Measurements from ENCODE around the gene HYOU1.
A peak's percentile ranks its signal among the peaks of the same experiment; 100 is the strongest.
"Not testable (repeated sequence)": the region's sequence is repeated elsewhere in the genome, so short reads cannot be mapped to it uniquely, and the experiment has no call there.

Gene HYOU1

DNA sequence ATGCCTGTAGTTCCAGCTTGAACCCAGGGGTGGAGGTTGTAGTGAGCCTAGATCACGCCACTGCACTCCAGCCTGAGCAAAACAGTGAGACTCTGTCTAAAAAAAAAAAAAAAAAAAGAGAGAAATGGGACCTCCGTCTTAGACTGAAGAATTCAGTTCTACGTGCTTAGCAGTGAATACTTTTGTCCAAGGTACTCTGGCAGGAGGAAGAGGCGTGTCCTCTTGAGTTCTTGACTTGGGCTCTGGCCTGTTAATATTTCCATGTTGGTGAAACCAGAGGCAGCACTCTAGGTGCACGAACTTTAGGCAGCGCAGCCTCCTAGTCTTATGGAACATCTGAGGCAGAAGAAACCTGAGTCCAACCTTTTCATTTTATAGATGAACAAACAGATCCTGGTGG lies 30.1 kb upstream of the HYOU1 start:
- no peak for DNase-seq

- no peak for DNase-seq
These were observed 28.4 kb upstream of the HYOU1 start for GRCh38 chr11:119085437-119085847.

- DNase-seq = peak; percentile 95
These were observed 27.8 kb upstream of the HYOU1 start, which contains the start of gene HMBS for GRCh38 chr11:119084663-119085436. Gene HMBS, plus strand, starts transcription at chr11:119084881. Its CDS starts 153 bp downstream, at chr11:119085034.

- no peak for DNase-seq
These were observed 24.8 kb upstream of the HYOU1 start for GRCh38 chr11:119081682-119082260.

DNA sequence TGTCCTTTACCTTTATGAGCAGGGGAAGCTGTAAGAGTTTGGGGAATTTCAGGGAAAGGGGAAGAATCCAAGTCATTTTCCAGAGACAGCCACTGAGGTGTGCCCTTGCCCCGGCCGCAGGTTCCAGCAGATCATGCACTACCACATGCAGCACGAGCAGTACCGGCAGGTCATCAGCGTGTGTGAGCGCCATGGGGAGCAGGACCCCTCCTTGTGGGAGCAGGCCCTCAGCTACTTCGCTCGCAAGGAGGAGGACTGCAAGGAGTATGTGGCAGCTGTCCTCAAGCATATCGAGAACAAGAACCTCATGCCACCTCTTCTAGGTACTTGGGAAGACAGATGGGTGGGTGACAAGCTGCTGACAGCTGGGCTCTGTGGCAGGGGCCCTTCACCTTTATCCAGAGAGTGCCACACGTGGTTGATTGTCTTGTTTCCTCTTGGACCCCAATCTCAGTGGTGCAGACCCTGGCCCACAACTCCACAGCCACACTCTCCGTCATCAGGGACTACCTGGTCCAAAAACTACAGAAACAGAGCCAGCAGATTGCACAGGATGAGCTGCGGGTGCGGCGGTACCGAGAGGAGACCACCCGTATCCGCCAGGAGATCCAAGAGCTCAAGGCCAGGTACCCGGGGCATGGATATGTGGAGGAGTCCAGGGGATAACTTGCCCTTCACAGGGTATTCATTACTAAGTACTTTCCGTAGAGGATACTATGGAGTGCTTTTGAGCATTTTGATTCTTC lies 21.8 kb upstream of the HYOU1 start:
- no peak for DNase-seq

DNA sequence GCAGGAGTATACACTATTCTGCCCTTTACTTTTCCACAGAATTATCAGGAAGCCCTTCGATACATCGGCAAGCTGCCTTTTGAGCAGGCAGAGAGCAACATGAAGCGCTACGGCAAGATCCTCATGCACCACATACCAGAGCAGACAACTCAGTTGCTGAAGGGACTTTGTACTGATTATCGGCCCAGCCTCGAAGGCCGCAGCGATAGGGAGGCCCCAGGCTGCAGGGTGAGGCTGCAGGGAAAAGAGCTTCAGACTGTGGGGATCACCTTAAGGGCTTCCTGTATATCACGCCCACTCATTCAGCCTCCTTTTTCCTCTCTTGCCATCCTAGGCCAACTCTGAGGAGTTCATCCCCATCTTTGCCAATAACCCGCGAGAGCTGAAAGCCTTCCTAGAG lies 20.8 kb upstream of the HYOU1 start:
- DNase-seq = no peak

DNA sequence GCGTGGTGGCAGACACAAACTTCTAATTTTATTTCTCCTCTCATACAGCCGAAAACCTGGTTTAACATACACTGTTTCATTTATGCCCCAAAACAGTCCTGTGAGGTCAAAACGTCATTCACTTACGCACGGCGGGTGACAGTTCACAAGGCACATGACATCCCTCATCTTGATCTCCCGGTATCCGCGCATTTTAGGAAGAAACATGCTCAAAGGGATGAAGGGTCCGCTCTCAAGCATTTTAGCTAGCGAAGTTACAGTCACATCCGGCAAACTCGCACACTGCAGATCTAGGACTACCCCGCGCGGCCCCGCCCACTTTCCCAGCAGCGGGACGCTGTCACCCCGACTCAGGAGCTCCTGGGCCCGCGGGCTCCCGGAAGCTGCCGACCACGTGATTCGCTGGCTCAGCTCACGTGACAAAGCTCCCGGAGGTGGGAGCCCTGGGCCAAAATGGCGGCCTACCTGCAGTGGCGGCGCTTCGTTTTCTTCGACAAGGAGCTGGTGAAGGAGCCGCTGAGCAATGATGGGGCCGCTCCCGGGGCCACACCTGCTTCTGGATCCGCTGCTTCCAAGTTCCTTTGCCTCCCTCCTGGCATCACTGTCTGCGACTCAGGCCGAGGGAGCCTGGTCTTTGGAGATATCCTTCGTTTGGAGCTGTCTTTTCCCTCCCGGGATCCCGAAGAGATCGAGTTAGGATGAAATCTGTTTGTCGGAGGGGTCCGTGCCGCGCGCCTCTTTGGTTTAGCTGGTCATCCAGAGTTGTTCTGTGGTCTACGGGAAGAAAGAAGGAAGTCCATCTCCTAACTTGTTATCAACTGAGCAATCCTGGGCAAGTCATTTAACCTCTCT lies 10.6 kb upstream of the HYOU1 start, which contains the start of gene VPS11:
Gene VPS11, plus strand, starts transcription at position 448 of the 852 bp plus-strand sequence. Its CDS starts 6 bp downstream, at position 454.
- DNase-seq = peak; percentile 96

DNA sequence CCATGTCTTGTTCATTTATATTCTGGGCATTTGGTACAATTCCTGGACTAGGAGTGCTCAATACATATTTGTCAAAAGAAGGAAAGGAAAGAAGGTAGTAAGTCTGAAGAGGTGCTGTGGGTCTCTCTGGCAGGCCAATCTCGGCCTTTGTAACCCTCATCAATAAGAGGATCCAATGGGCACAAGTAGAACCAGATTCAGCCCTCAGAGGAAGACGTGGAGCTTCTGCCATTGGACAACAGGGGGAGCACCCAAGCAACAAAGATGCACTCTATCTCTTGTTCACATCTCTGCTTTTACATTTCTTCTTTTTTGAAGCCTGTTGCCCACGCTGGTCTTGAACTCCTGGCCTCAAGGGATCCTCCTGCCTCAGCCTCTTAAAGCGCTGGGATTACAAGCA lies 8.4 kb upstream of the HYOU1 start:
- DNase-seq = peak; percentile 52

DNA sequence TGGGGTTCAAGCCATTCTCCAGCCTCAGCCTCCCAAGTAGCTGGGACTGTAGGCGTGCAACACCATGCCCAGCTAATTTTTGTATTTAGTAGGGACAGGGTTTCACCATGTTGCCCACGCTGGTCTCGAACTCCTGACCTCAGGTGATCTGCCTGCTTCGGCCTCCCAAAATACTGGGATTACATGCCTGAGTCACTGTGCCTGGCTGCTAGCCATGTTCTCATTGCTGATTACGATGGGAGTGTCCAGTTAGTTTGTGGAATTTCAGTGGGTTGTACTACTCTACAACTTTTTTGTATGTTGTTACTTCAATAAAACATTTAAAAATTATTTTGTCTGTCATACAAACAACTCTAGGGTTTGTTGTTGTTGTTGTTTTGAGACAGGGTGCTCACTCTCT lies 5.8 kb upstream of the HYOU1 start:
- no peak for DNase-seq

GRCh38 chr11:119061256-119061655 lies 4.3 kb upstream of the HYOU1 start:
- DNase-seq = no peak

DNA sequence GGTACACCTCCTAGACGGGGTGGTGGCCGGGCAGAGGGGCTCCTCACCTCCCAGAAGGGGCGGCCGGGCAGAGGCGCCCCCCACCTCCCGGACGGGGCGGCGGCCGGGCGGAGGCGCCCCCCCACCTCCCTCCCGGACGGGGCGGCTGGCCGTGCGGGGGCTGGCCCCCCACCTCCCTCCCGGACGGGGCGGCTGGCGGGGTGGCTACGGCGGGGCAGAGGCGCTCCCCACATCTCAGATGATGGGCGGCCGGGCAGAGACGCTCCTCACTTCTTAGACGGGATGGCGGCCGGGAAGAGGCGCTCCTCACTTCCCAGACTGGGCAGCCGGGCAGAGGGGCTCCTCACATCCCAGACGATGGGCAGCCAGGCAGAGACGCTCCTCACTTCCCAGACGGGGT lies 2.1 kb upstream of the HYOU1 start:
- not testable (repeated sequence) for DNase-seq

DNA sequence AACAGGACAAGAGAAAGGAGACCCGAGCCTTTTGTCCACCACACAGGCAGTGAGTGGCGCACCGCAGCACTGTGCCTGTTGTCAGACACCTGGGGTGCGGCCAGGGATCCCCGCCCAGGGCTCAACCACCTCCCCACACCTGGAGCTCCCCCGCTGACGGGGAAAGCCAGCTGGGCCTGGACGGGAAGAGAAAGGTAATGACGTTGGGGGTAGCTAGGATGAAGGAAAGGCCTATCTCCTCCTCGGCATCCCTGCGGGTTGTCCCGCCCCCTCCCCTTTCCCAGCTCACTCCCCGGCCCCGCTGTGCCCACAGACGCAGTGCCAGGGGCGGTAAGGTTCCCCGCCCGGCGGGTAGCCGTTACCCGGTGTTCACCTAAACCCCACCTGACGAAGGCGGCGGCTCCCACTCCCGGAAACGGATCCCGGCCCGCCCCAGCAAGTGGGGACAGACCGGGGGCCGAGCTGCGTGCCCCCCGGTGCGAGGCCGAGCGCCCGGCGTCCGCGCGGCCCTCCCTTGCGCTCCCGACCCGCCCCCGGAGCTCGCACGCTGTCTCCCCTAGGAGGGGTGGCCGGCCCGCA lies 495 bp downstream of the HYOU1 start:
- no peak for DNase-seq

DNA sequence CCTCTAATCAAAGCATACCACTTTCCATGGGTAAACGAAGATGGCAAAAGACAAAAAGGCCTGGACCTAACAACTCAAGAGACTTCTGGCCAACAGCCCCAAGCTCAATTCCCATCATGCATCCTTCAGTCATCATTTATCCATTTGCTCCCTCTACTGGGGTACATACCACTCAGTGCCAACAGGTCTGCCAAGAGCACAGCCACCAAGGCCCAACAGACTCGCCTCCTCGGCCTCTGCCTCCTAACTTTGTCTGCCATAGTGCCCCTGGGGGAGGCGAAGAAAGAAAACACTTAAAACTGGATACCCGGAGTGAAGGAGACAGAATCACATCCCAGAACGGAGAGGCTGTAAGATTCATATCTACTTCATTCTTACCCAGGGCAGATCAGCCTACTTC lies 1.1 kb downstream of the HYOU1 start:
- peak; percentile 61 for DNase-seq

DNA sequence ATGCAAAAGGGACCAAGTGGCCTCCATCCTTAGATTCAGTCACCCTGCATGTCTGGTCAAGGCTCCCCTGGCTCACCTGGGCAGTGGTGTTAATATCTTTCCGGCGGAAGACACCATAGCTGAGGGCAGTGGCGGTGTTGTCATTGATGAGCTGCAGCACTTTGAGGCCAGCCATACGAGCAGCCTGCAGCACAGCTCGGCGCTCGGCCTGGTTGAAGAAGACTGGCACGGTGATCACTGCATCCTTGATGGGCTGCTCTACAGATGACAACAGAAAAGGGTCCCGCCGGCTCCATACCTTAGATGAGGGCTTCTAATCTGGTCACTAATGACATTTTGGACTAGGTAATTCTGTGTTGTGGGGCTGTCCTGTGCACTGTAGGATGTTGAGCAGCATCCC lies 2.6 kb downstream of the HYOU1 start:
- no peak for DNase-seq

- DNase-seq = no peak
These were observed 4.7 kb downstream of the HYOU1 start for GRCh38 chr11:119052163-119052814.

DNA sequence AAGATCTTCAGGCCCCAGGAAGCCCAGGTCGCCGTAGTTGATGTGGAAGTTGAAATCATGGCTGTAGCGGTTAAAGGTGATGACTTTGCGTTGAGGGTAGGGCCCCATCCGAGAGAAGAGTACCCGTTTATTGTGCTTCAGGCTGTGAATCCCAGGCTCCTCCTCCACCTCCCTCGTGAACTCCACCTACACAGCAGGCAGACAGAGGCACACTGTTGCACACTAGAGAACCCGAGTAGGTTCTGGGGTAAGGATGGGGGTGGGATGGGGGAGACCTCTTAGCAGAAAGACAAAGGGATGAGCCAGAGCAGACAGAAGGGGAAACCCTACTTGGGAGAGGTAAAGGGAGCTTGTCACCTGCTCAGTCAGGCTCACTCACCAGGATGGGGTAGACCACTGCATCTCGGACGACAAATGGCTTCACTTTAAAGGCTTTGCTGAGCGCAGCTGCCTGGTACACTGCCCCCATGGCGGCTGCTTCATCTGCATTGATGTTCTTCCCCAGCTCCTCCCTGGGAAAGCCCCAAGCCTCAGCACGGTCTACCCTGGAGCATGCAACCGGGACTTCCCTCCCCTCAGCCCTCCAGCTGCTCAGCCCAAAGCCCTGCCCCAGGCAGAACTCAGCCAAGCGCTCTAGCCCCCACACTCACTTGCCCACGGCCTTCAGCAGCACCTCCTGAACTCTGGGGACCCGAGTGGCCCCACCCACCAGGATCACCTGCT lies 5.4 kb downstream of the HYOU1 start:
- DNase-seq = no peak

DNA sequence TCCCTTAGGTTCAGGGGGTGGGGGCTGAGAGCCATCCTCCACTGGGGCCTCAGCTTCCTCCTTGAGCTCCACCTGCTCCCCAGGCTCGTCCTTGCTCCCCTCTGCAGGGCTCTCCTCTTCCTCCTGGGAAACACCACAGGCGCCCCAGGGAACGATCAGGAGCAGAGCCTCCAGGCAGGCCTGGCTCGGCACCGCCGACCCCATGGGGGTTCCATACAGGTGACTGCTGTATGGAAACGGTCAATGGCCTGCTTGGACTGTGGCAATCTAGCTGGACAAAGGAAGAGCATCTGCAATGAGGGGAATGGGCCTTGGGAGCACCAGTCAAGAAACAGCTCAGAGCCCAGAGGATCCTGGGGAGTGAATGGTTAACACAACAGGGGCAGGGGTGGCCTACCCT lies 7.9 kb downstream of the HYOU1 start:
- DNase-seq = no peak

DNA sequence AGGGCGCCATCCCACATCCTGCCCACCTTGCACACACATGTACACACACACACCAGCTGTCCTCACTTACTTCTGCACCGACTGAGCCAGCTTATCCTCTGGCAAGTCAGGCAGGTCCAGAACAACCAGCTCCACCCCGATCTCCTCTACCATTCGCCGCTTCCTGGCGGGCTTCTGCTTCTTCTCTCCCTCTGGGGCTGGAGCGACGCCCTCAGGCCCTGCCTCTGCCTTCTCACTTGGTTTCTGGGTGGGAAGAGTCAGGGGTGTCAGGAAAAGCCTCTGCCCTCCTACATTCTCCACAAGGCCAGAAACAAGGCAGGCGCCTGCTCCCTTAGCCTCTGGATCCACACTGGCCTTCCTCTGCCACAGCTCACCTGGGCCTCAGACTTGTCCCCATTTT lies 8.4 kb downstream of the HYOU1 start:
- no peak for DNase-seq

GRCh38 chr11:119047205-119047604 lies 9.8 kb downstream of the HYOU1 start:
- no peak for DNase-seq

DNA sequence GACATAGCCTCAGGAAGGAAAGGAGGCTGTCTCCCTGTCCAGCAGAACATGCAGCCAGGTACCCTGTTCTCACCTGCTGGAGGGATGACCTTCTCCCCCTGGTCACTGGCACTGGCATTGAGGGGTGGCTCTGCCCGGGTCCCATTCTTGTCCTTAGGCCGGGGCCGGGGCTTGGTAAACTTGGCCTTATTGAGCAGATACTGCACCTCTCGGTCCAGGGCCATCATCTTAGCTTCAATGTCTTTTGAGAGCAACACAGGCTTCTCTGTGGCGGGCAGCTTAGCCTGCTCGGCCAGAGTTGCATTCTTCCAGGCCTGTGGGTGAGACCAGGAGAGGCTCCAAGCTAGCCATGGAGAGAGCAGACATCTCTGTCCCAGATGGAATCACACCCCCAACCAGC lies 10.5 kb downstream of the HYOU1 start:
- DNase-seq = no peak

DNA sequence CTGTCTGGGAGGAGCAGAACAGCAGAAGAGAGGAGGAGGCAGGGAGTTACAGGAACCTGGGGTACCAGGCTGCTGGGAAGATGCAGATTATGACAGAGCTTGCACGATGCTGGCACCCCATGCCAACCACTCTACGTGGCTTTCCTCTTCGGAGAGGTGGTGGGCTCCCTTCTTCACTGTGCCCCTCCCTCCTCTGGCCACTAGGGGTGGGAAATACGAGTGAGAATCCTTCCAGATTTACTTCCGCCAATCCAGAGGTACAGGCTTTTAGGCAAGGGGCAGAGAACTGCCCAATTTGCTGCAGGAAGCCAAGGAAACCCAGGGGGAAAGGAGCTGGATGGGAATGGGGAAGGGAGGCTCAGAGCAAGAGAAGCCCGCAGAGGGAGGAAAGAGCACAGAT lies 12.3 kb downstream of the HYOU1 start:
- no peak for DNase-seq
